Activated CD8-positive, alpha-beta T cell treated with anti-CD3 and anti-CD28 coated beads for 36 hours (primary cell): ENCODE results near the gene LTBP3. TPM values are rescaled to one million over a fixed set of nuclear protein-coding genes. Genes with fewer than 3 reads are reported as not detected.
A peak's percentile ranks its signal among the peaks of the same experiment; 100 is the strongest.

ENCODE experiments used
- ATAC-seq: fragments of 200-7000 bp; cut with Tn5 transposase; one replicate; pipeline ENCODE4 v1.10.0; 2021; ENCODE audit warnings: mild to moderate bottlenecking, moderate library complexity
- CTCF ChIA-PET: fragments of 350-600 bp; sonication (Branson Sonifier 250); formaldehyde crosslinking; loops from one replicate; lab custom pipeline; 2021; ENCODE audit warnings: antibody characterized with exemption; lab: Charles Lee
- POLR2A ChIA-PET: fragments of 350-600 bp; sonication (Branson Sonifier 250); formaldehyde crosslinking; loops from one replicate; lab custom pipeline; 2021; ENCODE audit warnings: antibody characterized with exemption; lab: Charles Lee
- DNase-seq: peaks from one replicate; pipeline ENCODE4 v3.0.0-alpha.2; 2020
- H3K27ac Mint-ChIP-seq: one replicate; pipeline ENCODE4 v1.8.0; 2021; ENCODE audit warnings: mild to moderate bottlenecking, mixed read lengths
- H3K27me3 Mint-ChIP-seq: one replicate; pipeline ENCODE4 v1.8.0; 2021; ENCODE audit warnings: mixed read lengths
- H3K36me3 Mint-ChIP-seq: one replicate; pipeline ENCODE4 v1.8.0; 2021; ENCODE audit warnings: low read depth, mixed read lengths
- H3K4me1 Mint-ChIP-seq: one replicate; pipeline ENCODE4 v1.8.0; 2021; ENCODE audit warnings: low read depth, mixed read lengths
- H3K4me3 Mint-ChIP-seq: one replicate; pipeline ENCODE4 v1.8.0; 2021; ENCODE audit warnings: mild to moderate bottlenecking, moderate library complexity, mixed read lengths
- H3K9me3 Mint-ChIP-seq: one replicate; pipeline ENCODE4 v1.8.0; 2021; ENCODE audit warnings: mixed read lengths
- intact Hi-C: fragments of 100-400 bp; cut with micrococcal nuclease; formaldehyde crosslinking; loops from one replicate; pipeline ENCODE4 v1.10.0; 2022
- total RNA-seq, 2 experiments: library from RNA; stranded (reverse); gene quantifications; one replicate each; pipeline ENCODE4 v1.2.3, GENCODE V29; 2021
- TF ChIP-seq, protein P1 (sequence below): fragments of 200-600 bp; IDR thresholded peaks from one replicate; pipeline ENCODE4 v1.8.0; 2022; ENCODE audit warnings: antibody characterized with exemption, mild to moderate bottlenecking

Gene LTBP3
- total RNA-seq, 2 experiments from 2014 or later: 55.4 to 56.0 TPM

DNA sequence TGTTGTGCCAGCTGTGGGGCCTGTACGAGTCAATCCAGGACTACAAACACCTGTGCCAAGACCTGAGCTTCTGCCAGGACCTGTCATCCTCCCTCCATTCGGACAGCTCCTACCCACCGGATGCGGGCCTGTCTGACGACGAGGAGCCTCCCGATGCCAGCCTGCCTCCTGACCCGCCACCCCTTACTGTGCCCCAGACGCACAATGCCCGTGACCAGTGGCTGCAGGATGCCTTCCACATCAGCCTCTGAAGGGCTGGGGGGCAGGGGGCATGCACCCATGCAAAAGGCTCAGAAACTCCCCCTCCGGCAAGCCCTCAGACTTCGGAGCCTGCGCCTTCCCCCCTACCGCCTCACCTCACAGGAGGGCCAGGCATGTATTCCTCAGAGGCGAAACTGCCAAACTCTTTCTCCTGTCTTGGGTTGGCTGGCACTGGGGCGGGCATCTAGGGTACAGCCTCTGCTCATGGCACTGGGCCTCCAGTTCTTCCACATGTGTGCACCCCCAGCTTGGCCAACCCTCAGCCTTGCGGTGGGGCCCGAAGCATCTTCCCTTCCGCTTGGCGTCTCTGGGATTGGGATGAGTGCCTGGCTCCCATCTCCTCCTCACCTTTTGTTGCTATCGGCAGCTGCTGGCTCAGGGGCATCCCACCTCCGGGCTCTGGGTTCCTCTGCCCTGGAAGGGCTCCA is 15.4 kb upstream of the LTBP3 start:
- CTCF ChIA-PET: interaction anchor here (0.7 to 4.7 kb wide), 12 partner anchors 8 to 74 kb away, joined by 3 to 59 read pairs (median 6); partner anchors contain the start of genes LTBP3, MAP3K11 and PCNX3
- ATAC-seq: no peak
- intact Hi-C loops: loop anchor here (2.0 to 5.0 kb wide), 3 partner anchors 15 to 146 kb away; partner anchors contain the start of genes MAP3K11 and PCNX3
- H3K27ac Mint-ChIP-seq: peak overlapping the region; percentile 81
- no peaks in the 10 kb centered on the region for H3K9me3 Mint-ChIP-seq
- H3K27me3 Mint-ChIP-seq: no peaks in the 10 kb centered on the region
- peaks cover 52% of the 10 kb centered on the region for H3K4me1 Mint-ChIP-seq
- POLR2A ChIA-PET: interaction anchor here (0.7 to 6.0 kb wide), 15 partner anchors 9 to 286 kb away, joined by 3 to 51 read pairs (median 4); partner anchors contain the start of genes CFL1, MALAT1, NEAT1 and PCNX3
- H3K4me3 Mint-ChIP-seq: peak overlapping the region; percentile 77
- TF ChIP-seq, protein P1, sequence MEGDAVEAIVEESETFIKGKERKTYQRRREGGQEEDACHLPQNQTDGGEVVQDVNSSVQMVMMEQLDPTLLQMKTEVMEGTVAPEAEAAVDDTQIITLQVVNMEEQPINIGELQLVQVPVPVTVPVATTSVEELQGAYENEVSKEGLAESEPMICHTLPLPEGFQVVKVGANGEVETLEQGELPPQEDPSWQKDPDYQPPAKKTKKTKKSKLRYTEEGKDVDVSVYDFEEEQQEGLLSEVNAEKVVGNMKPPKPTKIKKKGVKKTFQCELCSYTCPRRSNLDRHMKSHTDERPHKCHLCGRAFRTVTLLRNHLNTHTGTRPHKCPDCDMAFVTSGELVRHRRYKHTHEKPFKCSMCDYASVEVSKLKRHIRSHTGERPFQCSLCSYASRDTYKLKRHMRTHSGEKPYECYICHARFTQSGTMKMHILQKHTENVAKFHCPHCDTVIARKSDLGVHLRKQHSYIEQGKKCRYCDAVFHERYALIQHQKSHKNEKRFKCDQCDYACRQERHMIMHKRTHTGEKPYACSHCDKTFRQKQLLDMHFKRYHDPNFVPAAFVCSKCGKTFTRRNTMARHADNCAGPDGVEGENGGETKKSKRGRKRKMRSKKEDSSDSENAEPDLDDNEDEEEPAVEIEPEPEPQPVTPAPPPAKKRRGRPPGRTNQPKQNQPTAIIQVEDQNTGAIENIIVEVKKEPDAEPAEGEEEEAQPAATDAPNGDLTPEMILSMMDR: no peak
- DNase-seq: no peak
- H3K36me3 Mint-ChIP-seq: peaks cover 37% of the 10 kb centered on the region

DNA sequence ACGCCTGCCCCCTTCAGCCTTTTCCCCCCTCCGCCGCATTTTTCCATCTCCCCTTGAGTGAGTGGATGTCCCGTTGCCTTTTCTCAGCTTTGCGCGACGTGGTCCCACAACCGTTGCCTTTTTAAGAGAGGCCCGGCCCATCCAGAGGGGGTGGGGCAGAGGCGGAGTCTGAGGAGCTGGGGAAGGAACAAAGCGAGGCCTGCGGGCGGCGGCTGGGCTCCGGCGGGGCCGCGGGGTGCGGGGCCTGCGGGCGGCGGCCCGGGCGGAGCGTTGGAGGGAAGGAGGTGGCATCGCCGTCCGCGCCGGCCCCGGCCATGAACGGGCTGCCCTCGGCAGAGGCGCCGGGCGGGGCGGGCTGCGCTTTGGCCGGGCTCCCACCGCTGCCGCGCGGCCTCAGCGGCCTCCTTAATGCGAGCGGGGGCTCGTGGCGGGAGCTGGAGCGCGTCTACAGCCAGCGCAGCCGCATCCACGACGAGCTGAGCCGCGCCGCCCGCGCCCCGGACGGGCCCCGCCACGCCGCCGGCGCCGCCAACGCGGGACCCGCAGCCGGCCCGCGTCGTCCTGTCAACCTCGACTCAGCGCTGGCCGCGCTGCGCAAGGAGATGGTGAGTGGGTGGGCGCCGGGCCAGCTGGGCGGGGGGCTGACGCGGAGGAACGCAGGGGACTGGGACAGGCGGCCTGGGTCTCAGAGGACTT is 14.3 kb upstream of the LTBP3 start, which contains the start of gene FAM89B:
Gene FAM89B, plus strand, starts transcription at position 183 of the 696 bp plus-strand sequence. Its CDS starts 132 bp downstream, at position 315.
- Mint-ChIP-seq H3K36me3 (peaks cover 38% of the 10 kb centered on the region), H3K27me3 (no peaks in the 10 kb centered on the region), H3K9me3 (no peaks in the 10 kb centered on the region), H3K4me3 (peak within 1 kb of the TSS; percentile 93), H3K27ac (peak within 1 kb of the TSS; percentile 89), H3K4me1 (peaks cover 47% of the 10 kb centered on the region)
- DNase-seq: peak; percentile 94
- ChIA-PET CTCF (interaction anchor here (0.9 to 4.7 kb wide), 15 partner anchors 11 to 139 kb away, joined by 3 to 59 read pairs (median 6); partner anchors contain the start of genes KAT5, LTBP3, MAP3K11 and PCNX3), POLR2A (interaction anchor here (0.7 to 6.0 kb wide), 17 partner anchors 8 to 287 kb away, joined by 3 to 51 read pairs (median 5); partner anchors contain the start of genes CFL1, LTBP3, MALAT1 and MAP3K11)
- intact Hi-C loops: loop anchor here (5.0 kb wide), 1 partner anchor 145 kb away; no protein-coding TSS in a partner anchor
- TF ChIP-seq, protein P1: no peak
- ATAC-seq: no peak

DNA sequence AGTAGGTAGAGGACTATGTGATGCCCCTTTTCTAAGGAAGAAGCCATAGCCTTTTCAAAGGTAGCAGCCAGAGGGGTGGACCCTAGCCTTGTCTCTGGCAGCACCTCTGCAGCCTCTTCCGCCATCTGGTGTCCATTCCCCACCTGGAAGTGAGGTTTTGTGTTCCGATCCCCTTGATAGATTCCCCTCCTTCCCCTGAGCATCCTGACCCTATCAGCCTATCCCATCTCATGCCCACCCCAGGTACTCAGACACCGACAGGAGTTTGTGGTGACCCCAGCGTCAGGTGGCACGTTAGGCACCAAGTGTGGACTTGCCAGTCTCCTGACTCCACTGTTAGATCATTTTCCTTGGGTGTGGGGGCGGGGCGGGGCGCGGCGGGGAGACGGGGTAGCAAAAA is 13.8 kb upstream of the LTBP3 start:
- POLR2A ChIA-PET: interaction anchor here (0.7 to 6.0 kb wide), 14 partner anchors 11 to 155 kb away, joined by 3 to 51 read pairs (median 10); partner anchors contain the start of genes LTBP3, MALAT1, MAP3K11 and NEAT1
- ATAC-seq: no peak
- CTCF ChIA-PET: interaction anchor here (0.7 to 4.7 kb wide), 17 partner anchors 11 to 243 kb away, joined by 3 to 59 read pairs (median 4); partner anchors contain the start of genes KAT5, LTBP3, MAP3K11 and PCNX3
- Mint-ChIP-seq H3K36me3 (peaks cover 39% of the 10 kb centered on the region), H3K27ac (peak overlapping the region; percentile 89), H3K4me1 (peaks cover 45% of the 10 kb centered on the region), H3K9me3 (no peaks in the 10 kb centered on the region), H3K4me3 (peak overlapping the region; percentile 93), H3K27me3 (no peaks in the 10 kb centered on the region)
- no peak for DNase-seq
- TF ChIP-seq, protein P1: peak; percentile 31
- intact Hi-C loops: loop anchor here (5.0 kb wide), 1 partner anchor 145 kb away; no protein-coding TSS in a partner anchor

DNA sequence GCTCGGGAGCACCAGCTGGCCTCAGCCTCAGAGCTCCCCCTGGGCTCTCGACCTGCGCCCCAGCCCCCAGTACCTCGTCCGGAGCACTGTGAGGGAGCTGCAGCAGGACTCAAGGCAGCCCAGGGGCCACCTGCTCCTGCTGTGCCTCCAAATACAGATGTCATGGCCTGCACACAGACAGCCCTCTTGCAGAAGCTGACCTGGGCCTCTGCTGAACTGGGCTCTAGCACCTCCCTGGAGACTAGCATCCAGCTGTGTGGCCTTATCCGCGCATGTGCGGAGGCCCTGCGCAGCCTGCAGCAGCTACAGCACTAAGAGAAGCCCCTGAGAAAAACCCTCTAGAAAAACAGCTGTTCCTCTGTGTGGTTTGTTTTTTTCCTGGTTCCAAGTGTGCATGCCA is 13.3 kb upstream of the LTBP3 start:
- H3K4me1 Mint-ChIP-seq: peaks cover 49% of the 10 kb centered on the region
- H3K4me3 Mint-ChIP-seq: peak overlapping the region; percentile 93
- H3K27me3 Mint-ChIP-seq: no peaks in the 10 kb centered on the region

More for the DNA sequence above, 13.3 kb upstream of the LTBP3 start:
- H3K36me3 Mint-ChIP-seq: peaks cover 37% of the 10 kb centered on the region
- CTCF ChIA-PET: interaction anchor here (0.6 to 4.7 kb wide), 15 partner anchors 10 to 288 kb away, joined by 3 to 59 read pairs (median 6); partner anchors contain the start of genes KAT5, LTBP3, MAP3K11 and MUS81
- POLR2A ChIA-PET: interaction anchor here (0.6 to 6.0 kb wide), 15 partner anchors 11 to 154 kb away, joined by 3 to 51 read pairs (median 10); partner anchors contain the start of genes LTBP3, MALAT1, NEAT1 and PCNX3
- intact Hi-C loops: loop anchor here (5.0 kb wide), 1 partner anchor 144 kb away; no protein-coding TSS in a partner anchor
- no peak for ATAC-seq
- no peaks in the 10 kb centered on the region for H3K9me3 Mint-ChIP-seq
- H3K27ac Mint-ChIP-seq: peak overlapping the region; percentile 89
- TF ChIP-seq, protein P1: no peak
- no peak for DNase-seq
